ENCODE results near the gene CA9.

CA9 gene

DNA sequence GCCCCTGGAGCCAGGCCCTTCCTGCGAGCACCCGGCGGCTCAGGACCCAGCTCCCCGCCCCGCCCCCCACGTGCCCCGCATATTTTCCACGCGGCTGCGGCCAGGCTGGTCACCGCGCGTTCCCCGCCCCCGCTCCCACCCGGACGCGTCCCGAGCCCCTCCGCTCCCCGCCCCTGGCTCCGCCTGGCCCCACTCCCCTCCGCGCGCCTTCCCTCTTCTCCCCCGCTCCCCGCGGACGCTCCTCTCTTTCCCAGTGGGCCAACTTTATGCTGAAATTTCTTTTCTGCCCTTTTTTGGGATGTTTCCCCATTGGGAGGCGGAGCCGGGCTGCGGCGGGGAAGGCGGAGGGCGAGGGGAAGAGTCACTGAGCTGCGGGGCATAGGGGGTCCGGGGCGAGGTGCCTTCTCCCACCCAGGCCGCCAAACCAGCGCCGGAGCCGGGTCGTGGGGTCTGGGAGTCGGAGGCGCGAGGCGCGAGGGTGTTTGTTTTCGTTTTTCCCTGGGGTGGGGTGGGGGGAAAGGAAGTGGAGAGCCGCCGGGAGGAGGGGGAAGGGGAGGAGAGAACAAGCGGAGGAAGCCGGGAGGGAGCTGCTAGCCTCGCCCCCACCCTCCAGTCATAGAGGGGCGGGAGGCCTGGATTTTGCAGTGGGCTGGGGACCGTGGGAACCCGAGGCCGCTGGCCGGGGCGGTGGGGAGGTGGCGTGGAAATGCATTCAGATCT lies 17.0 kb downstream of the CA9 start:
- DNase-seq, result peak in 32 of 56 donors; percentile 16 to 70 (median 38)

DNA sequence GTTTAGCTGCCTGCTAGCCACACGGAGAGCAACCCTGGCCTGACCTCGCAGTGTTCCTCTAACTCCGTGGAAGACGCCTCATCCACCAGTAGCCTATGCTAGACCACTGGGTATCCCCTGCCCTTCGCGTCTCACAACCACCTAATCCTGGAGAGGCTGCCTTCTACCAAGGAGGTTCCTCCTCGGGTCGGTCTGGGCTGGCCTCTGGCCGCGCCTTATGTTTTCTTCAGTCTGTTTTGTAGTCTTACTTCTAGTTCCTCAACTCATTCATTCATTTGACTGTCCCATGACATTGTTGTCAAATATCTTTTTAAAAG lies 17.6 kb downstream of the CA9 start:
- peak in 3 of 56 donors; percentile 39 to 56 (median 43) for DNase-seq

DNA sequence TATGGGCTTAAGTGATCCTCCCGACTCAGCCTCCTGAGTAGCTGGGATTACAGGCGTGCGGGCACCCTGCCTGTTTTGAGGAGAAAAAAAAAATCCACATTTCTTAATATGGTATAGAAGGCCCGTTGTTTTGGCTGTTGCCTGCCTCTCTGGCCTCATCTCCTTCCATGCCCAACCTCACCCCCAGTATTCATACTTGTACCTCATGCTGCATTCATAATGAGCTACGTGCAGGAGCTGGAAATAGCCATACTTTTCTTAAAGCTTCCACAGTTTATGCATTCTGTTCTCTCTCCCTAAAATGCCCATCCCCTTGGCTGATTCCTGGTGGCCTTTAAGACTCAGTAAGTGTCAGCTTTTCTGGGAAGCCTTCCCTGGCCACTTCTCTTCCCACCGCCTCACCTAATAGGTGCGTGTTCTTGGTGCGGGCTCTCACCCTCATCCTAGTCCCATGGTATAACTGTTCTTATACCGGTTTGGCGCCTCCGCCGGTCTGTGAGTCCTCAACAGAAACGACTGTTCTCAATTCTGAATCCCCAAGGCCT lies 18.1 kb downstream of the CA9 start:
- DNase-seq, result no peak

DNA sequence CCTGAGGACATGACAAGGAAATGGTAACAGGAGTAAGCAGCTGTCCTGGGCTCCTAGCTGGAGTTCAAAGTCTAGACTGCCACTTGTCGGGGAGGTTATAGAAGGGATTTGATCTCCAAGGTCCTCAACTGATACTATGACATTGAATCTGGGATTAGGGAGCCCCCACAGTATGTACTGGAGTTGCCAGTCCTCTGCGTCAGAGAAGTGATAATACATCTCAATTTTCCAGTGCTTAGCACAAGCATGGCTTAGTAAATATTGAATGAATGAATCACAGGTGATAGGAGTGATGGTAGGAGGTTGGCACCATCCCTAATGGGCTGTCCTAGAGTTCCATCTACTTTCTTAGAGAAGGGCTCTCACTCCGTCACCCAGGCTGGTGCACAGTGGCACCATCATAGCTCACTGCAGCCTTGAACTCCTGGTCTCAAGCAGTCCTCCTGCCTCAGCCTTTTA lies 22.2 kb downstream of the CA9 start:
- no peak for DNase-seq

DNA sequence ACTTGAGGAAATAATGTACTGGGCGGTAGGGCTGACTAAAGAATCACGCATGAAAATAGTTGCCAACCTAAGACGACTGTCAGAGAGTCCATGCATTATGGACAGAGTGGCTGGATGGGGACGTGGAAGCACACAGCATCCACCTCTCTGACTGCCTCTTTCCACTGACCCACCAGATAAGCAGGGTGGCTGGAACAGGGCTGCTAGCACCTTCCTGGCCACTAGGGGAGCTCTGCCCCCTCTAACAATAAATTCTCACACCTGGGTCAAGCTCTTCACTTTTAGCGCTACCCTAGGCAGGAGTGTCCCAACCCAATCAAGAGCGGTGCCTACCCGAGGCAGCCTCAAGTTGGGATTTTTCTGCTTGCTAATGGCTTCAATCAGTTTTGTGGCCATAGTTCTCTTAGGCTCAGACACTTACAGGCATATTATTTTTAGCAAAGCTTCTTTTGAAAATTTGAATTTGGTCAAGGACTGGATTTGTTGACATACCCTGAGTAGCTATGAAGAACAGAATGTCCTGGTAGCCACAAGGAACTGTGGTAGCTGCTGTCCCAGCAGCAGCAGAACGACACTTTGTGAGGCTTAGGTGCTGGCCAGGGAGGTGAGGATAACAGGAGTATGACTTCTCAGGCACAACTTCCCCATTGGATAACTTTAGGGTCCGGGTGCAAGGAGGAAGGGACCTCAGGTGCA lies 22.9 kb downstream of the CA9 start:
- peak in 20 of 56 donors; percentile 6 to 48 (median 16) for DNase-seq

DNA sequence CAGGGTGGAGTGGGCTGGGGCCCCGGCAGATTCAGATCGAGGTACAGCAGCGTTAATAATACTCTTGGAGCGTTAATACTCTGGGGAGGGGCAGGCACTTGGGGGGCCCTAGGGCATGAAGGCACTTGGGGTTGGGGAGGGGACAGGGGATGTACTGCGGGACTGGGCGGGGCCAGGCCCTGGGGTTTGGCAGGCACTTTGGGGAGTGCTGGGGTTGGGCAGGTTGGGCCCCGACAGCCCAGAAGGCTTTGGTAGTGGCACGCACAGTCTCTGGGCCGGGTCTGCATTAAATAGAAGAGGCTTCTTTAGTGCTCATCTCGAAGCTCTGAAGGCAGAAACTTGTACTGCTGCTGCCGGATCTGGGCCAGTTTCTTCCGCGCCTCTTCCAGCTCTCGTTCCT lies 23.8 kb downstream of the CA9 start:
- DNase-seq, result no peak

DNA sequence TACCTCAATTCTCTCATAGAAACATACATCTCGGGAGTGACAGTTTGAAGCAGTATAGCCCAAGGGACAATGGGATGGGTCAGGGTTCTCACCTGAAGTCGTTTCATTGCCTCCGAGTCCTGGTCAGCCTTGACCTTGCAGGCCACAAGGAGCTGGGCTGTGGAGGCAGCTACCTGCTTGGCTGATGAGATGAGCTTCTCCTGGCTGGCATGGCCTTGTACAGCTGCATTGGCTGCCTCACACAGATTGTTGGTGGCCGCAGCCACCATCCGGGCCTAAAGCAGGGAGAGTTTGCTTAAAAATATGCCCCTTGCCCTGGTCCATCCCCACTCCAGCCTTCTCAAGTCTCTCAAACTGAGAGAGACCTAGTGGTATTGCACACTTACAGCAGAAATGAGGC lies 24.5 kb downstream of the CA9 start:
- DNase-seq, result no peak

DNA sequence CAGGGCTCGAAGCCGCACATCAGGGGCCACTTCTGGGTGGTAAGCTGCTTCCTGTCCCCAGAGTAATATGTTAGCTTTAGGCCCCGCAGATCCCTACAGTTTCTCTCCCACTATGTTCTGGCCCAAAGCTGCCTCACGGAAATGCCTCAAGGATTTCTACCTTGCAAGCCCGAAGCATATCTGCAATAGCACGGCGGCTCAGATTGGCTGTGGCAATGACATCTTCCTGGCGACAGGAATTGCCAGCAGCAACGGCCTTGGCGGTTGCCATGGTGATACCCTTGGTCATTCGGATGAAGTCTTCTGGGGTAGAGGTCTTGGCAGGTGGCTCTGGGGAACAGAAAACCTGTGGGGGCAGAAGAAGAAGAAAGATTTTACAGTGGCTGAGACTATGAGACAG lies 26.3 kb downstream of the CA9 start:
- DNase-seq, result no peak

DNA sequence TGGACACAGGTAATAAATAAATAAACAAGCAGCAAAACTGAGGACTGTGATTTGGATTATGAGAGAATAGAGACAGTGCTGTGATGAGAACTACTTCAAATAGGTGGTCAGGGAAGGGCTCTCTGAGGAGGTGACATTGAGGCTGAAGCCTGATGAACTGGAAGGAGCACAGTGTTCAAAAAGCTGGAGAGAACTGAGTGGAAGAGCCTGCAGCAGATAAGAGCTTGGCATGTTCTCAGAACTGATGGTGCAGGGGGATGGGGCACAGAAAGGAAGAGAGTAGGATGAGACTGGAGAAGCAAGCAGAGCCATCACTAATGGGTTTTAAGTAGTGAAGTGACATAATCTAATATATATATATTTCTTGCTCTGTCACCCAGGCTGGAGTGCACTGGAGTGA lies 27.2 kb downstream of the CA9 start:
- DNase-seq, result no peak

DNA sequence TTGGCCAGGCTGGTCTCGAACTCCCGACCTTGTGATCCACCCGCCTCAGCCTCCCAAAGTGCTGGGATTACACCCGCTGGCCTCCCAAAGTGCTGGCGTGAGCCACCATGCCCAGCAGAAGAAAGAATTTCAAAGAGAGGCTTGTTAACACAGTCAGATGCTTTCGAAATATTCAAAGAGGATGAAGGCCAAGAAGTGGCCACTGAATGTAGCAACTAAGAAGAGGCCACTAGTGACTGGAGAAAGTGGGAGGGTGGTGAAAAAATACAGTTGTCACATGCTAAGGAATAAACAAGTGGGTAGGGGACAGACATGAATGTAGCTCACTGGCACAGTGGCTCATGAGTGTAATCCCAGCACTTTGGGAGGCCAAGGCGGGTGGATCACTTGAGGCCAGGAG lies 29.0 kb downstream of the CA9 start:
- no peak for DNase-seq

DNA sequence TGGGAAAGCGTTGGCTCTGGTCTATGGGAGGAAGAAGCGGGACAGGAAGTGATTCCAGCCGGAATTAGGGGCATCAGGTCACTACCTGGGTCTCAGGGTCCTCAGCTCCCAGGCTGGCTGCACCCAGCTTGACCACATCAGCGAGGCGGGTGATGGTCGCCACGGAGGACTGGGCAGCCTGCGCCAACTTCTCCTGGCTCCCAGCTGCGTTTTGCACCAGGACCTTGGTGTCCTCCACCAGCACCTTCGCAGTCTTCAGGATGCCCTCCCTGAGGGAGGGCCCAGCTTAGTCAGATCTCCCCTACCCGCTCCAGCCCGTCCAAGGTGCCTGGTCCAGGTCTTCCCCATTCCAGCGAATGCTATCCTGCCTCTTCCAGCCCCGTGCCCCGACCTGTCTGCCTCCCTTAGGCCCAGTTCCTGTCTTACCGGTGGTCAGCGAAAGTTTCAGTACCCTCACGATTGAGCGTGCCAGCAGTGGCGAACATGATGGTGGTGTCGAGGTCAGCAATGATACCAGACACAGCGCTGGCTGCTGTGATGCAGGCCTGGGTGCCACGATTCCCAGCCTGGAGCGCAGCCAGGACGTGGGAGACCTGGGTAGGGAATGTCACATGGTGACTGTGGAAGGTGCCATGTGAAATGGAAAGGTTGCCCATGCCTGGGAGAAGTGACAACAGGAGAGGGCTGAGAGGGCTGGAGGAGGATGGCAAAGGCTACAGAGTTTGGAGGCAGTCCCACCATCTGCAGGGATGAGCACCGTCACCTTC lies 30.4 kb downstream of the CA9 start:
- no peak for DNase-seq

DNA sequence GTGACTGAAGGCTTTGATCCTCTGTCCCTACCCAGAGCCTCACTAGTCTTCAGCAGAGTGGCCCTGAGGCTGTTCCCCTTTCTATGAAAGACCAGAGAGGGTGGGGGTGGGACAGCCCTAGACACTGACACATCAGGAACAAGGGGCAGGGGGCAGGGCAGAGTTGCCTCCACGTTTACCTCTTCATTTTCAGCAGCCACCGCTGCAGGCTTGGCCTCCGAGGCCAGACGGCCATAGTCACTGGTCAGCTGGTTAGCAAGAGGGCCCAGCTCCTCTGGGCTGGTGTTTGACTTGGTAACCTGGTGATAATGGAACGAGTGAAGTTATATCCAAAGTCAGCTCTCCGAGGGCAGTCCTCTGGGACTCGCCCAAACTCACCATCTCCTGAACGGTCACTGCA lies 31.6 kb downstream of the CA9 start:
- DNase-seq, result no peak

DNA sequence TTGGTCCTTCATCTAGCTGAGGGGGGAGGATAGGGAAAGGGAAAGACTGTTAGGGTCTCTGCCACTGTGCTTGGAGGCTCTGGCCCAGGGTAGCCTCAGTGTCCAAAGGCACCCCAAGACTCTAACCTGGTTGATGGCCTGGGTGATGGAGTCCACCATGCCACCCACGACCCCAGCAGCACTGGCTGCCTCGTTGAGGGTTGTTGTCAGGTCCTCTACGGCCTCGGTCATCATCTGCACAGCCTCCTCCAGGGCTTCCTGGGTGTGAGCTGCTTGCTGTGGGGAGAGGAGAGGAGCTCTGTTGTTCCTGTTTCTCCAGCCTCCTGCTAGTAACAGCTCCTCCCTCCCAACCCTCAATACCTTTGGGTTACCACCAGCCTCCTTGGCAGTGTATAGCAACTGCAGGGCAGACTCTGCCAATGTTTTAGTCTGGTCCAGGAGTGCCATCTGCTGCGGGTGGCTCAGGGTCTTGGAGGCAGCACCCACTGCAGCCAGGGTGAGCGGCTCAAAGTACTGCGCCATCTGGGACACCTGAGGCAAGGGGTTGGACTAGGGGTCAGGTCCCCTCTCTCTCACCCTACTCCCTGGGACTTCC lies 32.2 kb downstream of the CA9 start:
- no peak for DNase-seq

DNA sequence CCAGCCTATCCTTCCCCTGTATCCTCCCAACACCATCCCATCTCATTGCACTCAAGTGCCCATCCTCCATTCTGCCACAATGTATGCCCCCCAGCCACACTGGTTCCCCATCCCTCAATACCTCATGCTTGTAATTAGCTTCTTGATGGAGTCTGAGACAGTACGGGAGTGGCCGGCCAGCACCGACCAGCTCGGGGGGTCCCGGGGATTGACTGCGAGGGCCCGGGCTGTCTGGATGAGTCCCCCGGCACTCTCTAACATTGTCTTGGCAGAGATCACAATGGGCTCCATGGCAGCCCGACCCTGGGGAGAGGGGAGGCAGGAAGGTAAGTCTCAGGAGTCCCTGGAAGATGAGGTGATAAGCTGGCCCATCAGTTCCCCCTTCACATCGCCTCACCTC lies 33.2 kb downstream of the CA9 start:
- DNase-seq, result no peak

DNA sequence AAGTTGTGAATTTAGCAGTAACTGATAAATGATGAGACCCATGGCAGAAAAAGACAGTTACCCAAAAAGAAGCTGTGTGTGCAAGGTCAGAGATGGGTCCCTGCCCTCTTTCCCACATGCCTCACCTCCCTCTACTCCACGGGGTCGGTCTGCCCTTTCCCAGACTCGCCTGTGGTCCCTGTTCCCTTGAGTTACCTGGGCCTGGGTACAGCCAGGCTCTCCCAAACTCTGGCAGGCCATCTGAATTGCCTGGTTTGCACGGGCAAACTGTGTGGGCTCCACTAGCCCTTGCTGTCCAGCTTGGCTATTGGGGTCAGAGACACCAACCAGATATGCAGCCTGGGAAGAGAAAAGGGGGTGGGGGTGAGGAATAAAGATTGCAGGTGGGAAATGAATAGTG lies 34.4 kb downstream of the CA9 start:
- DNase-seq, result no peak

DNA sequence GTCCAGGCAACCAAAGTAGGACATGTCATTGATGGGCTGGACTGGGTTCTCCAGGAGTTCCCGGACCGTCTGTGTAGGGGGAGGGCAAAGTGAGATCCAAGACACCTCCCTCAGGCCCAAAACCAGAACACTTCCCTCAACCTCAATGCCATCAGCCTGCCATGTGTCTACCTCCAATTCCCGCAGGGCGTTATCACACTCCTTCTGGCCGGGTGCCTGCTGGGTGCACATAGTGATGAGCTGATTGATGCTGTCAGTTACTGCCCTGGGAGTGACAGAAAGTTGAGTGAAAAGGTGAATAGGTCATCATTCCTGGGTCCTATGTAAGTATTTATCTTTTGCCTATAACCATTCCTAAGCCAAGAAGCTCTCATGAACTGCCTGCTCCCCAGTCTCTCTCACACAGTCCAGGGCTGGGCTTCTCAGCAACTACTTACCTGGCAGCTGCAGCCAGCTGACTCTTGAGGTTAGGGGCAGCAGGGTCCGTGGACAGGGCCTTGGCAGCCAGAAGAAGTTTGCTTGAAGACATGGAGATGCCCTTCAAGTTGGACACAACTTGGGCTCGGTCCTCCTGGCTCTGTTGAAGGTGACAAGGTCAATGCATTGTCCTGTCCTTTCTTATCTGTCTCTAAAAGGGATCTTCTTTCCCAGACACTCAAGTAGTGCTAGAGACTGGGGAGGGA lies 37.2 kb downstream of the CA9 start:
- DNase-seq, result no peak

DNA sequence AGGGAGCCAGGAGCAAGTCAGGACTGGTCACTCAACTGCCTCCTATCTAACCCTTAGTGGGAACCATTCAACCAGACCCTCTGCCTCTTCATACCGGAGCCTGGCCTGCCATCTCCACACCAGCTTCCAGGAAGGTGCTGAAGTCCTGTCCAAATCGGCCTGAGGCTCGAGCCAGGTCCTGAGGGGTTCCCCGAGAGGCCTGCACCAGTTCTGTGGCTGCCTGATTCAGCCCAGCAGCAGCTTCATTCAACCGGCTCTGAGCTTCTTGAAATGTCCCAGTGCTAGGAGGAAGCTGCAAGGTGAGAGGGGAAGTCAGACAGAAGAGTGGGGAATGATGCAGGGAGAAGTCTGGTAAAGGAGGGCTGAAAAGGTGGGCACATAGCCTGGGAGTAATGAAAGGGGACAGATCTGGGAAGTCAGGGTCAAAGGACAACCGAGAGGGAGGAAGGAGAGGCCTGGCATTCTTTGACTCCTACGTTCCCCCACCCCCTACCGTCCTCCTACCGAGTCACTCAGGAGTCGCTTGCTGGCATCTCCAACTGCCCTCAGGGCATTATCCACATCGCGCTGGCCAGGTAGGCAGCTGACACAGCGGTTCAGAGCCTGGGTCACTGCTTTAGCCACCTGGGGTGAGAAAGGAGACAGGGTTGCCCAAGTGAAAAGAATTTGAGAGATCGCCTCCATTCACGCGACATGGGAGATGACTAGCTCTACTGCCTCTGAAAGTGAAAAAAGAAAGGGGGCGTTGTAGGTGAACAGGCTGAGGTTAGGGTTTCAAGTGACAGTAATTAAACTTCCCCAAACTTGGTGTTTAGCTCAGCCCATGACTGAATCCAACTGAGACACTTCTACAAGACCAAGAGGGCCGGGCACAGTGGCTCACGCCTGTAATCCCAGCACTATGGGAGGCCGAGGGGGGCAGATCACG lies 38.0 kb downstream of the CA9 start:
- no peak for DNase-seq

DNA sequence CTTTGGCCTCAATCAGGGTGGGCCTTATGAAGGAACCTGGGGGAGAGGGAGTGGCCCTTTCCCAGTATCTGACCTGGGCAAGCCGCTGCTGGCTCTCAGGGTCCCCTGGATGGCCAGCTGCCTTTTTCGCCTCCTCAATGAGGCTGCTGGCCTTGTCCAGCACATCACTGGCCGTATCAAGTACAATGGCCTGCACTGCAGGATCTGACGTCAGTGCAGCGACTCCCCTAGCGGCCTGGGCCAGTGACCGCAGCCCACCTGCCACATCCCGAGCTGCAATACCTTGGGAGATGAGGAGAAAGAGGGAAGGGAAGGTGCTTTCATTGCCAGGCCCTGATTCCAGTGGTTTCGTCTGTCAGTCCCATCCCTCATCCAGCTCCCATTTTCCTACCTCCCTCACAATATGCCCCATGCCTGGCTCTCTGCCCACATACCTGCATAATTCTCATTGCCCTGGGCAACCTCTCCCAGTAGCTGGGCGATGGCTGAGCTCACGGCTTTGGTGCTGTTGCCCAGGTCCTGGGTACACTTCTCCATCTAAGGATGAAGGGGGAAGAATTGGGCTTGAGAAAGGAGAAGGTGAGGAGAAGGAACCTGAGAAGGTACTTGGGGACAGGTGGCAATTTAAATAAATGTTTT lies 39.2 kb downstream of the CA9 start:
- DNase-seq, result no peak

DNA sequence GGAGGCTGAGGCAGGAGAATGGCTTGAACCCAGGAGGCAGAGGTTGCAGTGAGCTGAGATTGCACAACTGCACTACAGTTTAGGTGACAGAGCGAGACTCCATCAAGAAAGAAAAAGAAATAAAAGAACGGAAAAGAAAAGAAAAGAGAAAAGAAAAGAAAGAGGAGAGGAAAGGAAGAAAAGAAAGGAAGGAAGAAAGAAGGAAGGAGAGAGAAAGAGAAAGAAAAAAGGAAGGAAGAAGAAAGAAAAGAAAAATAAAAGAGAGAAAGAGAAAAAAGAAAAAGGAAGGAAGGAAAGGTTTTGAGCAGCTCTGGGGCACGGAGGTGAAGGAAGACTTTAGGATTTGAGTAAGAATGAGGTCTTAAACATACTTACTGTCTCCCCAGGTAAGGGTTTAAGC lies 39.9 kb downstream of the CA9 start:
- no peak for DNase-seq

DNA sequence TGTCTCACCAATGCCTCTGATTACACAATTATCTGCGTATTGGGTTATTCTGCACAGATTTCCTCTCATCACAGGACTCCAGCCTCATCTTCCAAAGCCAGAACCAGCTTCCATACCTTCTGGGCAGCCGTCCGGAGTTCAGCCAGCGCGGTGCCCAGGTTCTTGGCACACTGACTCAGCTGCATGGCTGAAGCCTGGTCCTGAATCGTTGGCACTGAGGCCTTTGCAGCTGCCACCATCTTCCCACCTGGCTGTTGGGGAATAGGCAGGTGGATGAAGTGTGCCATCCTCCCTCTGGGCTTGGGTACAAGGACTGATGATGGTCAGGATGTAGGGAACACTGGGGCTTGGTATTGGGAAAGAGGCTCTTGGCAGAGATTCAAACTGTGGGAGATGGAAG lies 40.4 kb downstream of the CA9 start:
- no peak for DNase-seq
